GM20000 (cell line): Measurements from ENCODE around the gene PAX2.

Experiments
- DNase-seq: peaks from one replicate; pipeline ENCODE4 v3.0.0; 2012; ENCODE audit warnings: low spot score
- TF ChIP-seq, protein P1 (sequence below): IDR thresholded peaks from 2 replicates; pipeline ENCODE4 v1.5.1; 2012; ENCODE audit warnings: mild to moderate bottlenecking, control low read depth; ENCODE audit errors: extremely low read depth, missing control alignments

Gene PAX2

DNA sequence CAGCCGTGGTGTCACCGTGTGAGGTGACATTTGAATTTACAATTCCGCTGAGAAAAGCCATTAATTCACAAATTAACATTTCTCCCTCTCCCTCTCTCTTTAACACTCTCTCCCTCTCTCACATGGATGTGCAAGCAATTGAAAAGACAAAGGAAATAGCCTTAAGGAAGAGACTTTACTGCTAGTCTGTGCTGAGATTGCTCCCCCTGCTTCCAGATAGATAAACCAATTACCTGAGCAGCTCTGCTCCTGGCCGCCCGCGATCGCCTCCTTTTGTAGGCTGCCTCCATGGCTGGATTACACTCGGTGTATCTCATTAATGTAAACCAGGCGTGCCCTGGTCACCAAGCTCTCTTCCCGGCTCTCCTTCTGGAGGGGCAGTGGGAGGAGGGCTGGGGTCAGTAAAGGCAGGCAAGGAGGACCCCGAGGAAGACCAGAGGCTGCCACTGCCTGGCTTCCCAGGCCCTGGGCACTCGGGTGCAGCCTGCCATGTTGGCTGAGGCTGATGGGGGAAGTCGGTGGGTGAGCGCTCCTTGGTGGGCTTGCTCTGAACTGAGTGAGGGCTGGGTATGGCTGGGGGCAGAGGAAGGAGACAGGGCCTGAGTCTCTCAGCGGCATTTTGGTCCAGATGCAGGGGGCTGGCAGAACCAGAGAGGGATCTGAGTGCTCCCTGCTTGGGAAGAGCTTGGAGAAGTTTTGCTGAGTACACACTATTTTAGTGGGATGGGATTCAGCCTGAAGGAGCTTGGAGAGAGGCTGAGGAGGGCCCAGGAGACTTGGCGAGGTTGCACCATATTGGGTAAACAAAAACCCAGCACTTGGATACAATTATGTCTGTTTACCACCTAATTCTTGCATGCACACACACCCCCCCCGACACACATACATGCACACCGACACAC, 42.9 kb downstream of the PAX2 start:
- TF ChIP-seq, protein P1, sequence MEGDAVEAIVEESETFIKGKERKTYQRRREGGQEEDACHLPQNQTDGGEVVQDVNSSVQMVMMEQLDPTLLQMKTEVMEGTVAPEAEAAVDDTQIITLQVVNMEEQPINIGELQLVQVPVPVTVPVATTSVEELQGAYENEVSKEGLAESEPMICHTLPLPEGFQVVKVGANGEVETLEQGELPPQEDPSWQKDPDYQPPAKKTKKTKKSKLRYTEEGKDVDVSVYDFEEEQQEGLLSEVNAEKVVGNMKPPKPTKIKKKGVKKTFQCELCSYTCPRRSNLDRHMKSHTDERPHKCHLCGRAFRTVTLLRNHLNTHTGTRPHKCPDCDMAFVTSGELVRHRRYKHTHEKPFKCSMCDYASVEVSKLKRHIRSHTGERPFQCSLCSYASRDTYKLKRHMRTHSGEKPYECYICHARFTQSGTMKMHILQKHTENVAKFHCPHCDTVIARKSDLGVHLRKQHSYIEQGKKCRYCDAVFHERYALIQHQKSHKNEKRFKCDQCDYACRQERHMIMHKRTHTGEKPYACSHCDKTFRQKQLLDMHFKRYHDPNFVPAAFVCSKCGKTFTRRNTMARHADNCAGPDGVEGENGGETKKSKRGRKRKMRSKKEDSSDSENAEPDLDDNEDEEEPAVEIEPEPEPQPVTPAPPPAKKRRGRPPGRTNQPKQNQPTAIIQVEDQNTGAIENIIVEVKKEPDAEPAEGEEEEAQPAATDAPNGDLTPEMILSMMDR: no peak
- DNase-seq: no peak

GRCh38 chr10:100790761-100791208, 45.4 kb downstream of the PAX2 start:
- DNase-seq: no peak
- TF ChIP-seq, protein P1: no peak

DNA sequence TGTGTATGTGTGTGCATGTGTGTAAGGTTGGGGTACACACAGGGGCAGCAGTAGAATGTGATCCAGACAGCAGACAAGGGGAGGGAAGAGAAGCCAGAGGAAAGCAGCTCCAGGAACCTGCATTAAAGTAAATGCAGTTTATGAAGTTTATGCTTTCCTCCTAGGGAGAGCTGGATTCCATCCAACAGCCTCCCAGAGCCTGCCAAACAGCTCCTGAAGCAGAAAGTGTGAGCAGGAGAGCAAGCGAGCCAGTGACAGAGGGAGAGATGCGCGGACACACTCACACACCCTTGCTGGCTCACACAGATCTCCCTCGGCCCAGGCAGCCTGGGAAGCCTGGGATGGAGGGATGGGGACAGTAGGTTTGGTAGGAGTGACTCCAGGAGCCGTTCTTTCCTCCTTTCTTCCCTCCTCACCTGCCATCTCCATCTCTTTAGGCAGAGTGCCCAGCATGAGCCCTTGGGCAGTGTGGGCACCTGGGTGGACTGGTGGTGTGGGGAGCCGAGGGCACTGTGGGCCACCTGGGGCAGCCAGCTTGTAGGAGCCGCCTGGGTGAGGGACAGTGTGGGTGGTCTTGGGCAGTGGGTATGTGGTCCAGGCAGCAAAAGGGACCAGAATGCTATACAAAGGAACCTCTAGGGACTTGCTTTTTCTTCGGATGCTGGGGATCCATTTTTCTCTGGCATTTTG, 46.1 kb downstream of the PAX2 start:
- DNase-seq: no peak
- TF ChIP-seq, protein P1: no peak

GRCh38 chr10:100792574-100792973, 47.2 kb downstream of the PAX2 start:
- no peak for DNase-seq
- TF ChIP-seq, protein P1: no peak

- no peak for DNase-seq
- TF ChIP-seq, protein P1: no peak
Measured at GRCh38 chr10:100793055-100793454, 47.7 kb downstream of the PAX2 start.

- TF ChIP-seq, protein P1: no peak
- no peak for DNase-seq
Measured at GRCh38 chr10:100799881-100800280, 54.5 kb downstream of the PAX2 start.

GRCh38 chr10:100800931-100801330, 55.5 kb downstream of the PAX2 start:
- no peak for DNase-seq
- TF ChIP-seq, protein P1: no peak
